Thoracic aorta (tissue), 2 donors: ENCODE results near the gene MTA2. TPM values are rescaled to one million over a fixed set of nuclear protein-coding genes. Genes with fewer than 3 reads are reported as not detected.

Experiments
- ATAC-seq: fragments of 150-250 bp; one replicate; pipeline ENCODE4 v1.8.0; 2017; ENCODE audit warnings: low read depth; ENCODE audit not compliant: insufficient number of reproducible peaks, low FRiP score
- DNase-seq: peaks from one replicate; pipeline ENCODE4 v3.0.0-alpha.2; 2020; ENCODE audit warnings: low spot score
- H3K27ac ChIP-seq, 2 donors: fragments of 200-600 bp; sonication (generic); 1 replicate in 1 of 2; 2 replicates in 1 of 2; pipeline ENCODE4 v1.5.1; 2016; ENCODE audit warnings: mild to moderate bottlenecking in 2 of 2, moderate library complexity in 2 of 2
- H3K27me3 ChIP-seq: fragments of 200-600 bp; sonication (generic); replicated peaks from 2 replicates; pipeline ENCODE4 v1.6.0; 2016; ENCODE audit warnings: mild to moderate bottlenecking; ENCODE audit not compliant: insufficient read depth
- H3K36me3 ChIP-seq: fragments of 200-600 bp; sonication (generic); one replicate; pipeline ENCODE4 v1.5.1; 2016
- H3K4me1 ChIP-seq, 2 donors: fragments of 200-600 bp; sonication (generic); 1 replicate in 1 of 2; 2 replicates in 1 of 2; pipeline versions ENCODE4 v1.5.1 to v1.6.0; 2016; ENCODE audit warnings: low read depth in 2 of 2, mild to moderate bottlenecking in 1 of 2; ENCODE audit not compliant: control insufficient read depth in 1 of 2
- H3K4me3 ChIP-seq: fragments of 200-600 bp; sonication (generic); 2 replicates; pipeline ENCODE4 v1.5.1; 2016; ENCODE audit warnings: mild to moderate bottlenecking
- H3K9me3 ChIP-seq: fragments of 200-600 bp; sonication (generic); 2 replicates; pipeline ENCODE4 v1.5.1; 2016
- total RNA-seq, 2 donors: library from RNA; depleted of rRNA; stranded (reverse); fragments of >200 nt; gene quantifications; one replicate each; pipeline versions ENCODE4 v1.1.0 to v1.2.3, GENCODE V29; 2016
- TF ChIP-seq, protein P1 (sequence below): fragments of 200-600 bp; sonication (generic); IDR thresholded peaks from one replicate; pipeline ENCODE4 v1.5.1; 2019; ENCODE audit warnings: antibody characterized with exemption

Gene MTA2
- total RNA-seq, 2 donors from 2014 or later, result 55.9 to 124 TPM

DNA sequence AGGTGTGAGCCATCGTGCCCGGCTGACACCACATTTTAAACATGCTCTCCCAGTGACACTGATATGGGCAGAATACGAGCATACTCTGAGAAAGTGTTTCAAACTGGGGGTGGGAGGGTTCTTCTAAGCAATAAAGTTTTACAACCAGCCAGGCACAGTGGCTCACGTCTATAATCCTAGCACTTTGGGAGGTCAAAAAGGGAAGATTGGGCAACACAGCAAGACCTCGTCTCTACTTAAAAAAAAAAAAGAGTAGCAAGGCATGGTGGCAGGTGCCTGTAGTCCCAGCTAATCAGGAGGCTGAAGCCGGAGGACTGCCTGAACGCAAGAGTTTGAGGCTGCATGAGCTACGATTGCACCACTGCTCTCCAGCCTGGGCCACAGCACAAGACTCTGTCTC, 42.6 kb upstream of the MTA2 start:
- H3K9me3 ChIP-seq, result no peaks in the 10 kb centered on the region
- TF ChIP-seq, protein P1, sequence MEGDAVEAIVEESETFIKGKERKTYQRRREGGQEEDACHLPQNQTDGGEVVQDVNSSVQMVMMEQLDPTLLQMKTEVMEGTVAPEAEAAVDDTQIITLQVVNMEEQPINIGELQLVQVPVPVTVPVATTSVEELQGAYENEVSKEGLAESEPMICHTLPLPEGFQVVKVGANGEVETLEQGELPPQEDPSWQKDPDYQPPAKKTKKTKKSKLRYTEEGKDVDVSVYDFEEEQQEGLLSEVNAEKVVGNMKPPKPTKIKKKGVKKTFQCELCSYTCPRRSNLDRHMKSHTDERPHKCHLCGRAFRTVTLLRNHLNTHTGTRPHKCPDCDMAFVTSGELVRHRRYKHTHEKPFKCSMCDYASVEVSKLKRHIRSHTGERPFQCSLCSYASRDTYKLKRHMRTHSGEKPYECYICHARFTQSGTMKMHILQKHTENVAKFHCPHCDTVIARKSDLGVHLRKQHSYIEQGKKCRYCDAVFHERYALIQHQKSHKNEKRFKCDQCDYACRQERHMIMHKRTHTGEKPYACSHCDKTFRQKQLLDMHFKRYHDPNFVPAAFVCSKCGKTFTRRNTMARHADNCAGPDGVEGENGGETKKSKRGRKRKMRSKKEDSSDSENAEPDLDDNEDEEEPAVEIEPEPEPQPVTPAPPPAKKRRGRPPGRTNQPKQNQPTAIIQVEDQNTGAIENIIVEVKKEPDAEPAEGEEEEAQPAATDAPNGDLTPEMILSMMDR, result no peak
- DNase-seq (no peak), ATAC-seq (no peak)
- H3K4me3 ChIP-seq, result no peak overlapping the region
- H3K4me1 ChIP-seq, result peaks cover 3 to 23% of the 10 kb centered on the region in 2 donors
- H3K36me3 ChIP-seq, result peaks cover 18% of the 10 kb centered on the region
- no peaks in the 10 kb centered on the region for H3K27me3 ChIP-seq
- no peak overlapping the region for H3K27ac ChIP-seq

GRCh38 chr11:62632492-62632891, 30.8 kb upstream of the MTA2 start:
- H3K36me3 ChIP-seq, result peaks cover 84% of the 10 kb centered on the region
- TF ChIP-seq, protein P1, result no peak
- H3K9me3 ChIP-seq, result no peaks in the 10 kb centered on the region
- no peak overlapping the region for H3K4me3 ChIP-seq
- no peaks in the 10 kb centered on the region for H3K4me1 ChIP-seq
- DNase-seq (no peak), ATAC-seq (no peak)
- H3K27ac ChIP-seq, result no peak overlapping the region
- H3K27me3 ChIP-seq, result no peaks in the 10 kb centered on the region

- no peak for ATAC-seq
Measured at GRCh38 chr11:62627713-62628112, 26.0 kb upstream of the MTA2 start.

DNA sequence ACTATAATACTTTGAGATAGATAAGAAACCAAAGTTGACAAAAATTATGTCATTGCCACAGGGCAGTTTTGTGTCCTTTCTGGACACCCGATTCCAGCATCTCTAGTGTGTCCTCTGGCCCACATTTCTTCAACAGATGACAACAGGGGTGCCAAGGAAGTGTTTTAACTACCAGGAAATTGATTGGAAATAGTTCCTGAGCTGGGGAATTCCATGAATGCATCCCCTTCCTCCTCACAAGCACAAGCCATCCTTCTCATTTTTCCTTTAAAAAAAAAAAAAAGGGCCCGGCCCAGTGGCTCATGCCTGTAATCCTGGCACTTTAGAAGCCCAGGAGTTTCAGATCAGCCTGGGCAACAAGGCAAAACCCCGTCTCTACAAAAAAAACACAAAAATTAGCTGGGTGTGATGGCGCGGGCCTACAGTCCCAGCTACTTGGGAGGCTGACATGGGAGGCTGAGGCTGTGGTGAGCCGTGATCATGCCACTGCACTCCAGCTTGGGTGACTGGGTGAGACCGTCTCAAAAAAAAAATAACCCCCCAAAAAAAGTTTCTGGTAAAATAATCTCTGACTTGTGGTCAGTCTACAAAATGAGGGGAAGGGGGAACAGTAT, 20.9 kb upstream of the MTA2 start:
- ATAC-seq (no peak), DNase-seq (no peak)
- Histone ChIP-seq H3K4me1 (peaks cover 7 to 22% of the 10 kb centered on the region in 2 donors), H3K36me3 (peaks cover 19% of the 10 kb centered on the region), H3K27ac (peak overlapping the region; percentile 83 to 97), H3K4me3 (peak overlapping the region; percentile 89), H3K27me3 (no peaks in the 10 kb centered on the region), H3K9me3 (no peaks in the 10 kb centered on the region)
- TF ChIP-seq, protein P1, result no peak

More at GRCh38 chr11:62627713-62628112, 26.0 kb upstream of the MTA2 start:
- no peaks in the 10 kb centered on the region for H3K9me3 ChIP-seq
- TF ChIP-seq, protein P1, result no peak
- H3K27ac ChIP-seq, result no peak overlapping the region
- no peaks in the 10 kb centered on the region for H3K27me3 ChIP-seq
- H3K4me1 ChIP-seq, result peaks cover 0 to under 1% of the 10 kb centered on the region in 2 donors
- DNase-seq, result no peak
- H3K4me3 ChIP-seq, result no peak overlapping the region
- H3K36me3 ChIP-seq, result peaks cover 66% of the 10 kb centered on the region

- DNase-seq, result peak; percentile 93
- peak; percentile 94 for ATAC-seq
- Histone ChIP-seq H3K27ac (peak within 1 kb of the TSS; percentile 83 to 97), H3K36me3 (peaks cover 22% of the 10 kb centered on the region), H3K27me3 (no peaks in the 10 kb centered on the region), H3K4me1 (peaks cover 7 to 22% of the 10 kb centered on the region in 2 donors), H3K9me3 (no peaks in the 10 kb centered on the region), H3K4me3 (peak within 1 kb of the TSS; percentile 89)
- TF ChIP-seq, protein P1, result no peak
Measured at GRCh38 chr11:62621567-62622470, 20.2 kb upstream of the MTA2 start, which contains the start of gene B3GAT3. TSS of gene B3GAT3 (minus strand) at chr11:62621986. CDS start at chr11:62621947, 39 bp downstream.
